Measurements from ENCODE around the gene NDUFAF7.

GRCh38 chr2:37232131-37232933 lies 874 bp downstream of the NDUFAF7 start:
- TF ChIP-seq POLR2A (IDR thresholded peaks at IDR 0.05; ENCODE audit: low read depth, low read length), result no peak
- TF ChIP-seq POLR2AphosphoS5 (IDR thresholded peaks at IDR 0.05; ENCODE audit: low read depth, low read length), result no peak
- TF ChIP-seq TAF1 (IDR thresholded peaks at IDR 0.05; ENCODE audit: borderline replicate concordance, low read depth, low read length), result no peak

Data from GM12892 (cell line).